K562 (cell line): ENCODE measurements around the gene ABCE1. TPM values are rescaled to one million over a fixed set of nuclear protein-coding genes. Genes with fewer than 3 reads are reported as not detected.
A peak's percentile ranks its signal among the peaks of the same experiment; 100 is the strongest.

ENCODE experiments used
- ARID3A ChIP-seq: IDR thresholded peaks from 2 replicates; pipeline ENCODE4 v1.6.1; 2012; ENCODE audit warnings: low read depth, low read length, improper control_type of control experiment, borderline replicate concordance
- BDP1 ChIP-seq: IDR thresholded peaks from 3 replicates; pipeline ENCODE4 v1.6.1; 2011; ENCODE audit not compliant: insufficient read length, insufficient read depth
- CHD7 ChIP-seq: fragments of 200-600 bp; sonication (generic); IDR thresholded peaks from one replicate; pipeline ENCODE4 v1.6.1; 2012; ENCODE audit warnings: mild to moderate bottlenecking, low read depth, low read length, inconsistent platforms
- ESRRA ChIP-seq: fragments of 450-650 bp; IDR thresholded peaks from 2 replicates; pipeline ENCODE4 v1.6.1; 2014; ENCODE audit warnings: low read depth, mild to moderate bottlenecking, moderate library complexity, borderline replicate concordance
- SP2 ChIP-seq: IDR thresholded peaks from 2 replicates; pipeline ENCODE4 v1.6.1; 2011; ENCODE audit warnings: mild to moderate bottlenecking, low read depth, low read length, moderate library complexity; ENCODE audit not compliant: poor library complexity, severe bottlenecking; ENCODE audit errors: extremely low read depth
- polyA plus RNA-seq, 8 experiments: library from polyadenylated mRNA; depleted of rRNA in 4 of 8; stranded (reverse) in 5 of 8; unstranded in 3 of 8; fragments of >200 nt; fragmentation: Nextera tagmentation in 2 of 8; fragmentation: Illumina TruSeq in 1 of 8; extraction: Ambion mirVana in 2 of 8; extraction: Trizol in 1 of 8; gene quantifications; 2 replicates each; pipeline versions ENCODE4 v1.2.1 to v1.2.3, GENCODE V29; 2011 to 2014; ENCODE audit warnings: inconsistent platforms in 1 of 8, missing spikeins in 1 of 8
- total RNA-seq, 7 experiments: library from RNA; depleted of rRNA in 6 of 7; stranded (reverse); fragments of >200 nt in 6 of 7; fragmentation: Illumina TruSeq in 2 of 7; extraction: Trizol in 2 of 7; gene quantifications; 2 replicates each; pipeline versions ENCODE4 v1.2.1 to v1.2.3, GENCODE V29; 2011 to 2021; ENCODE audit warnings: low replicate concordance in 1 of 7
- TF ChIP-seq, protein P1 (sequence below): fragments of 250-450 bp; sonication (Bioruptor Pico); IDR thresholded peaks from 2 replicates; pipeline ENCODE4 v1.4.0; 2020

ABCE1 gene
- total and polyA plus RNA-seq, 9 of the 15 experiments (the other 6 are each of a cell fraction or from before 2014, with no cell fraction given): 134 to 256 (median 169) TPM

- TF ChIP-seq ARID3A (no peak), CHD7 (no peak), ESRRA (0 out of 2 replicates have a peak, but pooled peaks have one; percentile 27), BDP1 (no peak), SP2 (no peak)
- TF ChIP-seq, protein P1, sequence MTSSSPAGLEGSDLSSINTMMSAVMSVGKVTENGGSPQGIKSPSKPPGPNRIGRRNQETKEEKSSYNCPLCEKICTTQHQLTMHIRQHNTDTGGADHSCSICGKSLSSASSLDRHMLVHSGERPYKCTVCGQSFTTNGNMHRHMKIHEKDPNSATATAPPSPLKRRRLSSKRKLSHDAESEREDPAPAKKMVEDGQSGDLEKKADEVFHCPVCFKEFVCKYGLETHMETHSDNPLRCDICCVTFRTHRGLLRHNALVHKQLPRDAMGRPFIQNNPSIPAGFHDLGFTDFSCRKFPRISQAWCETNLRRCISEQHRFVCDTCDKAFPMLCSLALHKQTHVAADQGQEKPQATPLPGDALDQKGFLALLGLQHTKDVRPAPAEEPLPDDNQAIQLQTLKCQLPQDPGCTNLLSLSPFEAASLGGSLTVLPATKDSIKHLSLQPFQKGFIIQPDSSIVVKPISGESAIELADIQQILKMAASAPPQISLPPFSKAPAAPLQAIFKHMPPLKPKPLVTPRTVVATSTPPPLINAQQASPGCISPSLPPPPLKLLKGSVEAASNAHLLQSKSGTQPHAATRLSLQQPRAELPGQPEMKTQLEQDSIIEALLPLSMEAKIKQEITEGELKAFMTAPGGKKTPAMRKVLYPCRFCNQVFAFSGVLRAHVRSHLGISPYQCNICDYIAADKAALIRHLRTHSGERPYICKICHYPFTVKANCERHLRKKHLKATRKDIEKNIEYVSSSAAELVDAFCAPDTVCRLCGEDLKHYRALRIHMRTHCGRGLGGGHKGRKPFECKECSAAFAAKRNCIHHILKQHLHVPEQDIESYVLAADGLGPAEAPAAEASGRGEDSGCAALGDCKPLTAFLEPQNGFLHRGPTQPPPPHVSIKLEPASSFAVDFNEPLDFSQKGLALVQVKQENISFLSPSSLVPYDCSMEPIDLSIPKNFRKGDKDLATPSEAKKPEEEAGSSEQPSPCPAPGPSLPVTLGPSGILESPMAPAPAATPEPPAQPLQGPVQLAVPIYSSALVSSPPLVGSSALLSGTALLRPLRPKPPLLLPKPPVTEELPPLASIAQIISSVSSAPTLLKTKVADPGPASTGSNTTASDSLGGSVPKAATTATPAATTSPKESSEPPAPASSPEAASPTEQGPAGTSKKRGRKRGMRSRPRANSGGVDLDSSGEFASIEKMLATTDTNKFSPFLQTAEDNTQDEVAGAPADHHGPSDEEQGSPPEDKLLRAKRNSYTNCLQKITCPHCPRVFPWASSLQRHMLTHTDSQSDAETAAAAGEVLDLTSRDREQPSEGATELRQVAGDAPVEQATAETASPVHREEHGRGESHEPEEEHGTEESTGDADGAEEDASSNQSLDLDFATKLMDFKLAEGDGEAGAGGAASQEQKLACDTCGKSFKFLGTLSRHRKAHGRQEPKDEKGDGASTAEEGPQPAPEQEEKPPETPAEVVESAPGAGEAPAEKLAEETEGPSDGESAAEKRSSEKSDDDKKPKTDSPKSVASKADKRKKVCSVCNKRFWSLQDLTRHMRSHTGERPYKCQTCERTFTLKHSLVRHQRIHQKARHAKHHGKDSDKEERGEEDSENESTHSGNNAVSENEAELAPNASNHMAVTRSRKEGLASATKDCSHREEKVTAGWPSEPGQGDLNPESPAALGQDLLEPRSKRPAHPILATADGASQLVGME: peak; percentile 52; the same call in 1 of the 2 replicates
Observed at GRCh38 chr4:145097821-145098674, at the start of gene ABCE1, which contains the start of gene ANAPC10 (continued).
